ENCODE results near the gene RGMB.

RGMB gene

DNA sequence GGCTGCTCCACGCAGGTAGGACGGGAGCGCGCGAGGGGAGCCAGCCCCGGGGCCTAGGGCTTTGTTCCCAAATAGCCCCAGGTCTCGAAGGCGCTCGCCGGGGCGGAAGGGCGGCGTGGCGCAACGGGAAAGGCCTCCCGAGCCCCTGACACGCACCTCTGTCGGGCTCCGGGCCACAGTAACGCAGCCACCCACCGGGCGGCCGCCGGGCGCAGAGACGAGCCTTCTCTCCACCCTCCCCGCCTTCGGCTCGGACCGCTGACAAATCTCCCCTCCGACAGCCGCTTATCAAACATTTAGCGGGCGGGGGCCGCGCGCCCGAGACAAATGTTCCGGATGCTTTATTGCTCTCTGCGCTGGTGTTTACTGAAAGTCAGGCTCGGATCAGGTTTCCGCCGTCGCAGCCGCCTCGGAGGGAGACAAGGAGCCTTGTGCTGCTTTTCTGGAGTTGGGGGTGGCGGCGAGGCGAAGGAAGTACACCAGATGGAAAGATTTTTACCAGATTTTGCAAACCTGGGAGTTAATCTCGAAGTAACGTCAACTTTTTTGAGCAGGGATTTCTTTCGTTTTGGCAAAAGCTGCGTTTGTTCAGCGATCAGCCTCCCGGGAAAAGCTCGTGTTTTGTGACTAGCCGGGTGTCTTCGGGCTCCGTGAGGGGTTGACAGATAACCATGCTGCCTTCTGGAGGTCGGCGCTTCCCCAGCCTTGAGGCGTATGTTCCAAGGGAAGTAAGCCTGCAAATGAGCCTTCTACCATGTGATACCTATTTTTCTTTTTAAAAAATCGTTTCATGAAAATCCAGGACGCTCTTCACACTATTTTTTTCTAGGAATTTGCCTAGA, 950 bp downstream of the RGMB start (continued):
- TF ChIP-seq, protein P1, sequence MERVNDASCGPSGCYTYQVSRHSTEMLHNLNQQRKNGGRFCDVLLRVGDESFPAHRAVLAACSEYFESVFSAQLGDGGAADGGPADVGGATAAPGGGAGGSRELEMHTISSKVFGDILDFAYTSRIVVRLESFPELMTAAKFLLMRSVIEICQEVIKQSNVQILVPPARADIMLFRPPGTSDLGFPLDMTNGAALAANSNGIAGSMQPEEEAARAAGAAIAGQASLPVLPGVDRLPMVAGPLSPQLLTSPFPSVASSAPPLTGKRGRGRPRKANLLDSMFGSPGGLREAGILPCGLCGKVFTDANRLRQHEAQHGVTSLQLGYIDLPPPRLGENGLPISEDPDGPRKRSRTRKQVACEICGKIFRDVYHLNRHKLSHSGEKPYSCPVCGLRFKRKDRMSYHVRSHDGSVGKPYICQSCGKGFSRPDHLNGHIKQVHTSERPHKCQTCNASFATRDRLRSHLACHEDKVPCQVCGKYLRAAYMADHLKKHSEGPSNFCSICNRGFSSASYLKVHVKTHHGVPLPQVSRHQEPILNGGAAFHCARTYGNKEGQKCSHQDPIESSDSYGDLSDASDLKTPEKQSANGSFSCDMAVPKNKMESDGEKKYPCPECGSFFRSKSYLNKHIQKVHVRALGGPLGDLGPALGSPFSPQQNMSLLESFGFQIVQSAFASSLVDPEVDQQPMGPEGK (tag by site-specific recombination; IDR thresholded peaks at IDR 0.05) = peak; percentile 88
- TF ChIP-seq, protein P2, sequence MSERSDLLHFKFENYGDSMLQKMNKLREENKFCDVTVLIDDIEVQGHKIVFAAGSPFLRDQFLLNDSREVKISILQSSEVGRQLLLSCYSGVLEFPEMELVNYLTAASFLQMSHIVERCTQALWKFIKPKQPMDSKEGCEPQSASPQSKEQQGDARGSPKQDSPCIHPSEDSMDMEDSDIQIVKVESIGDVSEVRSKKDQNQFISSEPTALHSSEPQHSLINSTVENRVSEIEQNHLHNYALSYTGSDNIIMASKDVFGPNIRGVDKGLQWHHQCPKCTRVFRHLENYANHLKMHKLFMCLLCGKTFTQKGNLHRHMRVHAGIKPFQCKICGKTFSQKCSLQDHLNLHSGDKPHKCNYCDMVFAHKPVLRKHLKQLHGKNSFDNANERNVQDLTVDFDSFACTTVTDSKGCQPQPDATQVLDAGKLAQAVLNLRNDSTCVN (tag by site-specific recombination; optimal IDR thresholded peaks at IDR 0.05) = peak; percentile 58
- TF ChIP-seq ZNF670 (tag by site-specific recombination; IDR thresholded peaks at IDR 0.05; ENCODE audit: low read depth) (no peak), ZNF776 (tag by site-specific recombination; IDR thresholded peaks at IDR 0.05; ENCODE audit: borderline replicate concordance) (no peak), ZNF701 (tag by site-specific recombination; IDR thresholded peaks at IDR 0.05) (no peak), ZNF621 (tag by site-specific recombination; IDR thresholded peaks at IDR 0.05) (no peak), ZNF48 (tag by site-specific recombination; IDR thresholded peaks at IDR 0.05) (no peak), ZNF747 (tag by site-specific recombination; IDR thresholded peaks at IDR 0.05) (no peak), KLF9 (tag by site-specific recombination; IDR thresholded peaks at IDR 0.05; ENCODE audit: low read depth) (no peak), ZSCAN5A (tag by site-specific recombination; IDR thresholded peaks at IDR 0.05) (no peak), ZBTB20 (tag by site-specific recombination; IDR thresholded peaks at IDR 0.05) (peak; percentile 33; the same call in 1 of the 2 replicates), ZNF133 (tag by site-specific recombination; IDR thresholded peaks at IDR 0.05) (no peak), ZNF155 (tag by site-specific recombination; IDR thresholded peaks at IDR 0.05) (no peak), RBAK (tag by site-specific recombination; IDR thresholded peaks at IDR 0.05) (no peak), ZBTB21 (tag by site-specific recombination; IDR thresholded peaks at IDR 0.05) (no peak), ZNF10 (tag by site-specific recombination; IDR thresholded peaks at IDR 0.05) (no peak), ZNF830 (tag by site-specific recombination; IDR thresholded peaks at IDR 0.05; ENCODE audit: low read depth) (no peak), KLF16 (tag by site-specific recombination; IDR thresholded peaks at IDR 0.05) (no peak), ZNF23 (tag by site-specific recombination; IDR thresholded peaks at IDR 0.05; ENCODE audit: borderline replicate concordance) (no peak), ZXDB (tag by site-specific recombination; IDR thresholded peaks at IDR 0.05) (peak; percentile 86), ZBTB48 (tag by site-specific recombination; IDR thresholded peaks at IDR 0.05) (no peak), ZNF24 (tag by site-specific recombination; IDR thresholded peaks at IDR 0.05) (peak; percentile 36; the same call in 1 of the 2 replicates), ZNF391 (tag by site-specific recombination; IDR thresholded peaks at IDR 0.05; ENCODE audit: borderline replicate concordance, low read depth) (0 out of 2 replicates have a peak, but pooled peaks have one; percentile 66), ZNF202 (tag by site-specific recombination; IDR thresholded peaks at IDR 0.05; ENCODE audit: borderline replicate concordance) (no peak), HOXC10 (CRISPR knock-in tag; IDR thresholded peaks at IDR 0.05) (no peak), ZNF677 (tag by site-specific recombination; IDR thresholded peaks at IDR 0.05) (no peak), SCRT1 (tag by site-specific recombination; IDR thresholded peaks at IDR 0.05; ENCODE audit: borderline replicate concordance) (no peak), MEIS1 (CRISPR knock-in tag; IDR thresholded peaks at IDR 0.05; ENCODE audit: borderline replicate concordance) (no peak), ZFP69B (tag by site-specific recombination; IDR thresholded peaks at IDR 0.05) (no peak), TRIM28 (IDR thresholded peaks at IDR 0.05; ENCODE audit: borderline replicate concordance, low read length) (no peak)
- TF ChIP-seq, protein P3, sequence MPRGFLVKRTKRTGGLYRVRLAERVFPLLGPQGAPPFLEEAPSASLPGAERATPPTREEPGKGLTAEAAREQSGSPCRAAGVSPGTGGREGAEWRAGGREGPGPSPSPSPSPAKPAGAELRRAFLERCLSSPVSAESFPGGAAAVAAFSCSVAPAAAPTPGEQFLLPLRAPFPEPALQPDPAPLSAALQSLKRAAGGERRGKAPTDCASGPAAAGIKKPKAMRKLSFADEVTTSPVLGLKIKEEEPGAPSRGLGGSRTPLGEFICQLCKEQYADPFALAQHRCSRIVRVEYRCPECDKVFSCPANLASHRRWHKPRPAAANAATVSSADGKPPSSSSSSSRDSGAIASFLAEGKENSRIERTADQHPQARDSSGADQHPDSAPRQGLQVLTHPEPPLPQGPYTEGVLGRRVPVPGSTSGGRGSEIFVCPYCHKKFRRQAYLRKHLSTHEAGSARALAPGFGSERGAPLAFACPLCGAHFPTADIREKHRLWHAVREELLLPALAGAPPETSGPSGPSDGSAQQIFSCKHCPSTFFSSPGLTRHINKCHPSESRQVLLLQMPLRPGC (tag by site-specific recombination; IDR thresholded peaks at IDR 0.05) = no peak
- TF ChIP-seq, protein P4, sequence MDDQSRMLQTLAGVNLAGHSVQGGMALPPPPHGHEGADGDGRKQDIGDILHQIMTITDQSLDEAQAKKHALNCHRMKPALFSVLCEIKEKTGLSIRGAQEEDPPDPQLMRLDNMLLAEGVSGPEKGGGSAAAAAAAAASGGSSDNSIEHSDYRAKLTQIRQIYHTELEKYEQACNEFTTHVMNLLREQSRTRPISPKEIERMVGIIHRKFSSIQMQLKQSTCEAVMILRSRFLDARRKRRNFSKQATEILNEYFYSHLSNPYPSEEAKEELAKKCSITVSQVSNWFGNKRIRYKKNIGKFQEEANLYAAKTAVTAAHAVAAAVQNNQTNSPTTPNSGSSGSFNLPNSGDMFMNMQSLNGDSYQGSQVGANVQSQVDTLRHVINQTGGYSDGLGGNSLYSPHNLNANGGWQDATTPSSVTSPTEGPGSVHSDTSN (CRISPR knock-in tag; IDR thresholded peaks at IDR 0.05) = no peak
- TF ChIP-seq, protein P5, sequence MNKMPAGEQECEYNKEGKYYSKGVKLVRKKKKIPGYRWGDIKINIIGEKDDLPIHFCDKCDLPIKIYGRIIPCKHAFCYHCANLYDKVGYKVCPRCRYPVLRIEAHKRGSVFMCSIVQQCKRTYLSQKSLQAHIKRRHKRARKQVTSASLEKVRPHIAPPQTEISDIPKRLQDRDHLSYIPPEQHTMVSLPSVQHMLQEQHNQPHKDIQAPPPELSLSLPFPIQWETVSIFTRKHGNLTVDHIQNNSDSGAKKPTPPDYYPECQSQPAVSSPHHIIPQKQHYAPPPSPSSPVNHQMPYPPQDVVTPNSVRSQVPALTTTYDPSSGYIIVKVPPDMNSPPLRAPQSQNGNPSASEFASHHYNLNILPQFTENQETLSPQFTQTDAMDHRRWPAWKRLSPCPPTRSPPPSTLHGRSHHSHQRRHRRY (tag by site-specific recombination; IDR thresholded peaks at IDR 0.05) = no peak

All from HEK293 (cell line).